SK-N-MC (cell line): Measurements from ENCODE around the gene TAGLN.

Source experiments
- DNase-seq: peaks from one replicate; pipeline ENCODE4 v3.0.0-alpha.2; 2011; ENCODE audit warnings: low read depth, low spot score
- H3K27ac ChIP-seq: fragments of 200-600 bp; sonication (generic); 2 replicates; pipeline ENCODE4 v1.5.1; 2016; ENCODE audit warnings: mixed run types
- H3K36me3 ChIP-seq: fragments of 200-600 bp; sonication (generic); 2 replicates; pipeline ENCODE4 v1.6.1; 2017; ENCODE audit warnings: antibody characterized with exemption, low read length, mixed read lengths; ENCODE audit not compliant: insufficient read depth
- H3K4me3 ChIP-seq: fragments of 200-600 bp; sonication (generic); 2 replicates; pipeline ENCODE4 v1.5.1; 2016
- H3K9ac ChIP-seq: fragments of 200-600 bp; sonication (generic); 2 replicates; pipeline ENCODE4 v1.8.0; 2017; ENCODE audit warnings: mixed run types, mixed read lengths; ENCODE audit not compliant: insufficient read length
- H3K9me3 ChIP-seq: fragments of 200-600 bp; sonication (generic); 2 replicates; pipeline ENCODE4 v1.6.1; 2017; ENCODE audit warnings: low read depth, mild to moderate bottlenecking, antibody characterized with exemption, low read length, moderate library complexity, mixed read lengths
- EZH2 ChIP-seq: fragments of 200-600 bp; sonication (generic); IDR thresholded peaks from one replicate; pipeline ENCODE4 v1.6.1; 2017; ENCODE audit warnings: antibody characterized with exemption
- FOXP2 ChIP-seq: optimal IDR thresholded peaks from 2 replicates; pipeline ENCODE3; 2011; ENCODE audit warnings: mild to moderate bottlenecking, moderate library complexity; ENCODE audit not compliant: insufficient read depth; ENCODE audit errors: extremely low read length, control extremely low read depth
- POLR2AphosphoS5 ChIP-seq: IDR thresholded peaks from 2 replicates; pipeline ENCODE4 v1.6.1; 2012; ENCODE audit warnings: mild to moderate bottlenecking, low read depth, low read length, borderline replicate concordance

Gene TAGLN

DNA sequence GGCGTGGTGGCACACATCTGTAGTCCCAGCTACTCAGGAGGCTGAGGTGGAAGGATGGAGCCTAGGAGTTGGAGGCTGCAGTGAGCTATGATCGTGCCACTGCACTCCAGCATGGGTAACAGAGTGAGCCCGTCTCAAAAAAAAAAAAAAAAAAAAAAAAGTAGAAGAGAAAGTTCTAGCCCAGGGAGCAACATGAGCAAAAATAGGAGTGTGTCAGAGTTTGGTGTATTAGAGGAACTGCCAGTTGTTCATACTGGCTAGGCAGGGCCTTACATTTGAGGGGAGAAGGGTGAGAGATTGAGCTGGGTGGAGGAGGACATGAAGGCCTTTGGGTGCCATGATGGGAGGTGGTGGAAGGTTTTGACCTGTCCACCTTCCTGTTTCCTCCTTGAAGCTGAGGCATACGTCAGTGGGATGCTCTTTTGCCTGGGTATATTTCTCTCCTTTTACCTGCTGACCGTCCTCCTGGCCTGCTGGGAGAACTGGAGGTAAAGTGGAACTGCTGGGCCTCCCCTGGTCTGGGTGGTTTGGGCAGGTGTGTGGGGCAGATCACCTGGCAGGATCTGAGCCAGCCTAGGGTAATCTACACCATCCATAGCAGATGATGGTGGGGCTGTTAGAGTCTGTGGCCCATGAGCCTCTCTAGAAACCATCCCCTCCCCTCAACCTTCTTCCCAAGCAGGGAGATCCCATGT is 13.3 kb upstream of the TAGLN start:
- TF ChIP-seq EZH2 (no peak), FOXP2 (no peak), POLR2AphosphoS5 (no peak)
- Histone ChIP-seq H3K9ac (no peak overlapping the region), H3K36me3 (no peaks in the 10 kb centered on the region), H3K9me3 (no peaks in the 10 kb centered on the region), H3K27ac (no peak overlapping the region), H3K4me3 (no peak overlapping the region)
- DNase-seq, result no peak

DNA sequence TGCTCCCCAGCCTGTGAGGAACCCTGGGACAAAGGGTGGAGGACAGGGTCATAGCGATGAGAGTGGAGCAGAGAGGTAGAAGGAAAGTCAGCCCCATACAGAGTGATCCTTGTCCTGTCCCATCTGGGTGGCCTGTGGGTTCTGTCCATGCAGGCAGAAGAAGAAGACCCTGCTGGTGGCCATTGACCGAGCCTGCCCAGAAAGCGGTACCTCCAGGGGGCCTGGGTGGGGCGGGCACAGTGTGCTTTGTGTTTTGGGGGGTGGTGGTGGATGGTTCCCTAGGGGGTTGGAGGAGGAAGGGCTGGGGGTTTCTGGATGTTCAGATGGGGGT is 12.8 kb upstream of the TAGLN start:
- no peak overlapping the region for H3K4me3 ChIP-seq
- no peak overlapping the region for H3K27ac ChIP-seq
- no peak overlapping the region for H3K9ac ChIP-seq
- DNase-seq, result no peak
- H3K36me3 ChIP-seq, result no peaks in the 10 kb centered on the region
- H3K9me3 ChIP-seq, result no peaks in the 10 kb centered on the region
- TF ChIP-seq EZH2 (no peak), FOXP2 (no peak), POLR2AphosphoS5 (no peak)

DNA sequence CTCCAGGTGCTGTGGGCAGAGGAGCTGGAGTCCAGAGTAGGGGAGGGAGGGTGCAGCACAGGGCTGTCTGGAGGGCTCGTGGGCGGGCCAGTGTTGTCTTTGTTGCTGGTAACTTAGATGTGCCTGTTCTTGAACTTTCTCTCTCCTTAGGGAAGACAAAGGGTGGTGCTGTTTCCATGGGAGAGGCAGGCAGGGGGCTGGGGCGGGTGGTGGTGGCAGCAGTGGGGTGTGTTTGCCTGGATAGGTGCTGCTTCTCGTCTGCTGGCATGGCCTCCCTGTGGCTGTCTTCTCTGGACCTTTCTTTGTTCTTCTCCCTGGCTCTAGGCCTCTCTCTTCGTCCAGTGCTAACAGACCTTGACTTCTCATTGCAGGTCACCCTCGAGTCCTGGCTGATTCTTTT is 12.2 kb upstream of the TAGLN start:
- H3K9ac ChIP-seq, result no peak overlapping the region
- no peaks in the 10 kb centered on the region for H3K9me3 ChIP-seq
- no peak overlapping the region for H3K27ac ChIP-seq
- TF ChIP-seq EZH2, result no peak
- TF ChIP-seq FOXP2, result no peak
- TF ChIP-seq POLR2AphosphoS5, result no peak
- no peaks in the 10 kb centered on the region for H3K36me3 ChIP-seq
- H3K4me3 ChIP-seq, result no peak overlapping the region
- no peak for DNase-seq

DNA sequence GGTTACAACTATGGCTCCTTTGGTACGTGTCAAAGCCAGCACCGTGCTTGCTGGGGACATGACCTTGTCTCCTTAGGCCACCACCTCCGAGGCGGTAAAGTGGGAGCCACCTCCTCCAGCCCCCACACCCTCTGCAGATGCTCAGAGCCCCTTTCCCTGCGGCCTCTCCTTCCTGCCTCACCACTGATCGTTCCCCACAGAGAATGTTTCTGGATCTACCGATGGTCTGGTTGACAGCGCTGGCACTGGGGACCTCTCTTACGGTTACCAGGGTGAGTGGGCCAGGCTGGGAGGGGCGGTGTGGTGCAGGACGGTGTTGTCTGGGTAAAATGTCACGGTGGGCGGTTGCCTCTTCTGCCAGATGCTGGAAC is 11.8 kb upstream of the TAGLN start:
- Histone ChIP-seq H3K4me3 (no peak overlapping the region), H3K9ac (no peak overlapping the region), H3K36me3 (no peaks in the 10 kb centered on the region), H3K9me3 (no peaks in the 10 kb centered on the region), H3K27ac (no peak overlapping the region)
- DNase-seq, result no peak
- TF ChIP-seq POLR2AphosphoS5 (no peak), FOXP2 (no peak), EZH2 (no peak)

DNA sequence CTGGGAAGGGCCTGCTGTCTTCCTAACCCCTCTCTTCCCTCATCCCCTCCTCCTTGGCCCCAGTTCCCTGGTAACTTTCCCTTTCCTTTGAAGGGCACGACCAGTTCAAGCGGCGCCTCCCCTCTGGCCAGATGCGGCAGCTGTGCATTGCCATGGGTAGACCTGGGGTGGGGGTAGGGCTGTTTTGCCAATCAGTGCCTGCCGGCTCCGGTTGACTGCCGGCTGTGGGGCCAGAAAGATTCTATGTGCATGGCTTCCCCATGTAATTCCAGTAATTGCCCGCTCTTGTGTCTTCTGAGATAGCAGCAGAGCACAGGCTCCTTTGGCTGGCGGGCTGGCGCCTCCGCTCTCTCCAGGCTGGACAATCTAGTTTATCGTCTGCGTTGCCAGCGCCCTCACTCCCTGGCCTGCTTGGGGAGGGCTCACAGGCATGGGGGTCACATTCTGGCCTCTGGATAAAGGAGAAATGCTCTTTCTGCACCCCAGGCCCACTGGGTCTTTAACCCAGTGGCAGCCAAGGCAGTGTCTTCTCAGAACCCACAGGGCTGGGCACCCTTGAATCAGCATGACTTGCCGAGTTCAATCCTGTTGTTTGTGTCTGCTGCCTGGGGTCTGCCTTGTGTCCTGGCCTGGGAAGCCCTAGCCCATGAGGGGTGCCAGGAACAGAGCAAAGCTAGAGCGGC is 11.2 kb upstream of the TAGLN start:
- Histone ChIP-seq H3K9me3 (no peaks in the 10 kb centered on the region), H3K36me3 (no peaks in the 10 kb centered on the region), H3K9ac (no peak overlapping the region), H3K27ac (no peak overlapping the region), H3K4me3 (no peak overlapping the region)
- TF ChIP-seq POLR2AphosphoS5 (no peak), FOXP2 (no peak)
- DNase-seq, result no peak

DNA sequence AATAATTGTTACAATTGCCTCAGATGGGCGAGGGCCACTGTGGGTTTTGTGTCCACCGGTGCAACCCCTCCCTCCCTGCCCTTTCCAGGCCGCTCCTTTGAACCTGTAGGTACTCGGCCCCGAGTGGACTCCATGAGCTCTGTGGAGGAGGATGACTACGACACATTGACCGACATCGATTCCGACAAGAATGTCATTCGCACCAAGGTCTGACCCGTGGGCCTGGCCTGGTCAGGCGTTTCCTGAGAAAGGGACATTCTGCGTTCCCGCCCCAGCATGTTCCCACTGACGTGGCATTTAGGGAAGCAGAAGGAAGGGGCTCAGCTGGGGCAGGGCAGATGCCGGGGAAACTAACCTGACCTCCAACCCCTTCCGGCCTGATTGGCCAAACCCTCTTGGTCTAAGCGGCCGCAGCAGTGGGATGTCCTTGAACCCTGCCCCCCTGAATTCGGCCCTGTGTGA is 10.5 kb upstream of the TAGLN start:
- Histone ChIP-seq H3K9me3 (no peaks in the 10 kb centered on the region), H3K9ac (no peak overlapping the region), H3K27ac (no peak overlapping the region), H3K4me3 (no peak overlapping the region), H3K36me3 (no peaks in the 10 kb centered on the region)
- no peak for DNase-seq
- TF ChIP-seq POLR2AphosphoS5, result no peak
- no peak for TF ChIP-seq FOXP2
- TF ChIP-seq EZH2, result no peak

DNA sequence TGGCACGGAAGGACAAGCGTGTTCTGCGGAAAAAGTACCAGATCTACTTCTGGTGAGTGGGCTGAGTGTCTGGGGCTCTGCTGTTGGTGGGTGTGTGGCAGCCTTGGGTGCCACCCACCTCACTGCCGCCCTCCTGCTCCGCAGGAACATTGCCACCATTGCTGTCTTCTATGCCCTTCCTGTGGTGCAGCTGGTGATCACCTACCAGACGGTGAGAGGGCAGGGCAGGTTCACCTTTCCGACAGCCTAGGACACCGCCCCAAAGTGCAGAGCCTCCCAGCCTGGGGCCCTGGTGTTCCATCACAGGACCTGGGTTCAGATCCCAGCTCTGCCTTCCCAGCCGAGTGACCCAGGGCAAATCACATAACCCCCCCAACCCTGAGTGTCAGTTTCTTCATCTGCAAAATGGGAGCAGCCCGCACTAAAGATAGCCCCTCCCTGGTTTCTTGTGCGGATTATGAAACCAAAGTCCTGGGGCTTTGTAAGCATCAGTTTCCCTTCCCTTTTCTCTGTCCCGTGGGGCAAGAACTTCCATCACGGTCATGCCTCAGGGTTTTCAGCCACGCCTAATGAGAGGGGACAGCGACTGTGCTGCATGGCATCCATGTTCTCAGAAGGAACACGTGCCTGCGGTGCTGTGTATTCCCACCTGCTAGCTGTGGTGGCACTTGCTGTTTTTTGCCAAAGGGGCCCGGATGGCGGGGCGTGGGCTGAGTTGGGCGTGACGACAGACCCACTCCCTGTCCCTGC is 9.8 kb upstream of the TAGLN start:
- Histone ChIP-seq H3K9me3 (no peaks in the 10 kb centered on the region), H3K27ac (no peak overlapping the region), H3K9ac (no peak overlapping the region), H3K4me3 (no peak overlapping the region), H3K36me3 (no peaks in the 10 kb centered on the region)
- no peak for DNase-seq
- TF ChIP-seq FOXP2 (no peak), EZH2 (no peak), POLR2AphosphoS5 (no peak)

DNA sequence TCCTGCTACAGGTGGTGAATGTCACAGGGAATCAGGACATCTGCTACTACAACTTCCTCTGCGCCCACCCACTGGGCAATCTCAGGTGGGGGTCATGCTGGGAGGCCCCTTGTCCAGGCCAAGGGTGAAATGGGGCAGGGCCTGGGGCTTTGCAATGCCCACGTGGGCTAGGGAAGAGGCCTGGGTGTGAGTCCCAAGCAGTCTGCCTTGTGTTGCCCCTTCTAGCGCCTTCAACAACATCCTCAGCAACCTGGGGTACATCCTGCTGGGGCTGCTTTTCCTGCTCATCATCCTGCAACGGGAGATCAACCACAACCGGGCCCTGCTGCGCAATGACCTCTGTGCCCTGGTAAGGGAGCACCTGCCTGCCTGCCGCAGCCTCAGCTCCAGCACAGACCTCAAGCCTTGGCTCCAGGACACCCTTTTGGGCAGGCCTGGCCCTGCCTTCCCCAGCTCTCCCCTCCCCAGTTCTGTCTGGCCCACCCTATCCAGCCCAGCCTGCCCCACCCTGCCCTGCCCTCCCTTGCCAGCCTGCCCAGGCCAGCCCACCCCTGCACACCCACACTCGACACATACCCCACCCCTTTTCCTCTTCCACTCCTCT is 9.1 kb upstream of the TAGLN start:
- Histone ChIP-seq H3K9ac (no peak overlapping the region), H3K9me3 (no peaks in the 10 kb centered on the region), H3K4me3 (no peak overlapping the region), H3K36me3 (no peaks in the 10 kb centered on the region), H3K27ac (no peak overlapping the region)
- no peak for TF ChIP-seq EZH2
- no peak for TF ChIP-seq POLR2AphosphoS5
- no peak for TF ChIP-seq FOXP2
- DNase-seq, result no peak
